K562 (cell line): ENCODE measurements around the gene ADAM33. TPM values are rescaled to one million over a fixed set of nuclear protein-coding genes. Genes with fewer than 3 reads are reported as not detected.

Experiments
- ATAC-seq: fragments of 200-7000 bp; cut with Tn5 transposase; 3 replicates; pipeline ENCODE4 v1.9.1; 2020; ENCODE audit warnings: moderate library complexity
- BruUV-seq: library from RNA; stranded (reverse); fragments of 400-500 nt; replicated peaks from 2 replicates; lab custom pipeline; 2021; lab: Mats Ljungman, UMichigan
- CTCF ChIA-PET: fragments of 300-600 bp; formaldehyde crosslinking; extraction: SDS; loops from one replicate; lab custom pipeline; 2021; ENCODE audit warnings: low intra/inter-chr PET ratio; lab: Yijun Ruan, JAX
- POLR2A ChIA-PET: fragments of 300-600, 350-650 bp; sonication (Branson Sonifier 250); formaldehyde crosslinking; extraction: SDS; loops from one replicate; lab custom pipeline; 2021; ENCODE audit warnings: antibody characterized with exemption, inconsistent platforms; lab: Yijun Ruan, JAX
- DNase-seq, 4 experiments: peaks; one replicate each; pipeline versions ENCODE4 v3.0.0 to v3.0.0-alpha.2; 2011 to 2018; ENCODE audit warnings: low spot score in 3 of 4, mixed read lengths in 3 of 4; ENCODE audit errors: extremely low read depth in 1 of 4
- FAIRE-seq: peaks from 2 replicates; lab custom pipeline; 2011; peaks lifted over from hg19 to GRCh38; lab: Jason Lieb, UNC
- H2AFZ ChIP-seq: 2 replicates; pipeline ENCODE4 v1.6.0; 2011; ENCODE audit warnings: low read depth, low read length, control low read depth, inconsistent platforms
- H3K27ac ChIP-seq: fragments of 200-600 bp; 3 replicates; pipeline ENCODE4 v1.8.0; 2011; ENCODE audit warnings: low read depth, mild to moderate bottlenecking, control low read depth, inconsistent platforms, low read length, moderate library complexity, mixed read lengths; ENCODE audit errors: extremely low read depth
- H3K27me3 ChIP-seq, 2 experiments: fragments of 300-600 bp in 1 of 2; 2 replicates in 1 of 2; 3 replicates in 1 of 2; pipeline versions ENCODE4 v1.6.0 to v1.8.0; 2011; ENCODE audit warnings: inconsistent platforms in 2 of 2, low read length in 2 of 2, mild to moderate bottlenecking in 1 of 2, mixed read lengths in 1 of 2, moderate library complexity in 1 of 2; ENCODE audit not compliant: control insufficient read depth in 2 of 2, insufficient read depth in 2 of 2
- H3K36me3 ChIP-seq: fragments of 300-600 bp; 3 replicates; pipeline ENCODE4 v1.8.0; 2011; ENCODE audit warnings: mild to moderate bottlenecking, low read length, inconsistent platforms; ENCODE audit not compliant: control insufficient read depth, insufficient read depth
- H3K4me1 ChIP-seq, 2 experiments: fragments of 200-600 bp in 1 of 2; replicated peaks in 1 of 2; 2 replicates in 1 of 2; 3 replicates in 1 of 2; pipeline versions ENCODE4 v1.5.1 to v1.8.0; 2011; ENCODE audit warnings: inconsistent platforms in 2 of 2, low read length in 2 of 2, mild to moderate bottlenecking in 1 of 2, mixed read lengths in 1 of 2, moderate library complexity in 1 of 2; ENCODE audit not compliant: control insufficient read depth in 2 of 2, insufficient read depth in 2 of 2
- H3K4me2 ChIP-seq: 2 replicates; pipeline ENCODE4 v1.6.1; 2011; ENCODE audit warnings: low read length, control low read depth, inconsistent platforms, mixed read lengths; ENCODE audit not compliant: insufficient read depth
- H3K4me3 ChIP-seq: fragments of 200-600 bp; sonication (generic), shearing (Covaris generic); 2 replicates; pipeline ENCODE4 v1.5.1; 2016; ENCODE audit warnings: control low read depth, inconsistent platforms
- H3K79me2 ChIP-seq: fragments of 200-600 bp; 3 replicates; pipeline ENCODE4 v1.8.0; 2011; ENCODE audit warnings: low read length, inconsistent platforms; ENCODE audit not compliant: control insufficient read depth, insufficient read depth
- H3K9ac ChIP-seq, 2 experiments: 2 replicates each; pipeline versions ENCODE4 v1.6.0 to v1.6.1; 2011; ENCODE audit warnings: low read depth in 2 of 2, low read length in 2 of 2, control low read depth in 1 of 2, inconsistent platforms in 1 of 2, mild to moderate bottlenecking in 1 of 2, mixed read lengths in 1 of 2; ENCODE audit not compliant: insufficient read depth in 1 of 2
- H3K9me1 ChIP-seq: one replicate; pipeline ENCODE4 v1.6.0; 2011; ENCODE audit warnings: inconsistent platforms, mild to moderate bottlenecking, low read length, moderate library complexity; ENCODE audit not compliant: control insufficient read depth, insufficient read depth
- H3K9me3 ChIP-seq: replicated peaks from 2 replicates; pipeline ENCODE4 v1.5.1; 2011; ENCODE audit warnings: low read depth, low read length, inconsistent platforms; ENCODE audit not compliant: control insufficient read depth, insufficient read depth
- H4K20me1 ChIP-seq: replicated peaks from 2 replicates; pipeline ENCODE4 v1.6.1; 2011; ENCODE audit warnings: low read length, inconsistent platforms, mixed read lengths; ENCODE audit not compliant: control insufficient read depth, insufficient read depth
- ASH1L ChIP-seq: fragments of 450-650 bp; IDR thresholded peaks from 2 replicates; pipeline ENCODE4 v1.6.1; 2018; ENCODE audit warnings: borderline replicate concordance, mild to moderate bottlenecking, low read depth; ENCODE audit not compliant: partially characterized antibody
- BRD4 ChIP-seq: fragments of 200-600 bp; sonication (generic); IDR thresholded peaks from 2 replicates; pipeline ENCODE4 v1.6.1; 2017; ENCODE audit warnings: inconsistent platforms
- ELF4 ChIP-seq: fragments of 450-650 bp; formaldehyde crosslinking; IDR thresholded peaks from 2 replicates; pipeline ENCODE4 v1.4.0; 2022; ENCODE audit warnings: missing genetic modification characterization
- FOXO4 ChIP-seq: fragments of 450-650 bp; formaldehyde crosslinking; IDR thresholded peaks from 2 replicates; pipeline ENCODE4 v1.4.0; 2020; ENCODE audit warnings: mild to moderate bottlenecking, moderate library complexity
- HOMEZ ChIP-seq: fragments of 250-450 bp; sonication (Bioruptor Pico); IDR thresholded peaks from 2 replicates; pipeline ENCODE4 v1.4.0; 2020; ENCODE audit warnings: mild to moderate bottlenecking, moderate library complexity
- NCOA1 ChIP-seq: fragments of 450-650 bp; IDR thresholded peaks from 2 replicates; pipeline ENCODE4 v1.6.1; 2016; ENCODE audit warnings: low read depth
- PURB ChIP-seq: sonication (generic); formaldehyde crosslinking; IDR thresholded peaks from 2 replicates; pipeline ENCODE4 v1.9.0; 2021; ENCODE audit warnings: low read depth, mild to moderate bottlenecking, missing genetic modification reagents
- RBM34 ChIP-seq: fragments of 200-400 bp; formaldehyde crosslinking; IDR thresholded peaks from 2 replicates; pipeline ENCODE4 v1.6.1; 2018; ENCODE audit warnings: low read length, borderline replicate concordance; ENCODE audit not compliant: insufficient read depth
- RFX5 ChIP-seq: IDR thresholded peaks from 2 replicates; pipeline ENCODE4 v1.6.1; 2011; ENCODE audit warnings: low read depth, mild to moderate bottlenecking, improper control_type of control experiment, low read length
- SMARCC2 ChIP-seq: fragments of 450-650 bp; IDR thresholded peaks from 2 replicates; pipeline ENCODE4 v1.6.1; 2017; ENCODE audit warnings: antibody characterized with exemption, moderate library complexity, mild to moderate bottlenecking, low read depth
- TBP ChIP-seq: optimal IDR thresholded peaks from 2 replicates; pipeline ENCODE3; 2011; ENCODE audit warnings: low read depth, low read length, improper control_type of control experiment
- USF1 ChIP-seq: sonication (generic); formaldehyde crosslinking; IDR thresholded peaks from 2 replicates; pipeline ENCODE4 v1.9.0; 2022; ENCODE audit warnings: mild to moderate bottlenecking, missing genetic modification reagents
- XRCC4 ChIP-seq: IDR thresholded peaks from one replicate; pipeline ENCODE4 v1.6.1; 2011; ENCODE audit not compliant: insufficient read depth, insufficient read length; ENCODE audit errors: extremely low read depth
- WGBS: fragments of 100-300 bp; shearing (Covaris generic); methylation state at CpG from one replicate; pipeline ENCODE4 v1.1.6; 2016; ENCODE audit warnings: low coverage, mixed read lengths; ENCODE audit not compliant: insufficient coverage; ENCODE audit errors: missing lambda C conversion rate; 5-methylcytosine and 5-hydroxymethylcytosine counted together
- in situ Hi-C: fragments of 300-500 bp; cut with MboI; formaldehyde crosslinking; loops from 4 replicates; pipeline ENCODE4 v1.15.0; 2018; ENCODE audit warnings: inconsistent platforms, mixed read lengths
- intact Hi-C: fragments of 100-400 bp; cut with micrococcal nuclease; formaldehyde crosslinking; loops from 2 replicates; pipeline ENCODE4 v1.14.2; 2022
- polyA plus RNA-seq, 8 experiments: library from polyadenylated mRNA; depleted of rRNA in 4 of 8; stranded (reverse) in 5 of 8; unstranded in 3 of 8; fragments of >200 nt; fragmentation: Nextera tagmentation in 2 of 8; fragmentation: Illumina TruSeq in 1 of 8; extraction: Ambion mirVana in 2 of 8; extraction: Trizol in 1 of 8; gene quantifications; 2 replicates each; pipeline versions ENCODE4 v1.2.1 to v1.2.3, GENCODE V29; 2011 to 2014; ENCODE audit warnings: inconsistent platforms in 1 of 8, missing spikeins in 1 of 8
- total RNA-seq, 7 experiments: library from RNA; depleted of rRNA in 6 of 7; stranded (reverse); fragments of >200 nt in 6 of 7; fragmentation: Illumina TruSeq in 2 of 7; extraction: Trizol in 2 of 7; gene quantifications; 2 replicates each; pipeline versions ENCODE4 v1.2.1 to v1.2.3, GENCODE V29; 2011 to 2021; ENCODE audit warnings: low replicate concordance in 1 of 7

The ADAM33 gene
- total and polyA plus RNA-seq, 9 of the 15 experiments (the other 6 are each of a cell fraction or from before 2014, with no cell fraction given), result not detected

GRCh38 chr20:3670945-3671344 is 10.9 kb downstream of the ADAM33 start:
- 0 out of 2 replicates have a peak, but pooled peaks cover 6% of the 10 kb centered on the region for H4K20me1 ChIP-seq
- peaks cover 0 to 29% of the 10 kb centered on the region in 2 experiments; a peak in 4 of 5 replicates for H3K4me1 ChIP-seq
- H3K9me1 ChIP-seq, result no peaks in the 10 kb centered on the region
- ATAC-seq (no peak), DNase-seq (no peak), FAIRE-seq (no peak)
- 4% methylated on average over 4 of the region's 10 CpGs for WGBS
- no peak overlapping the region for H3K27ac ChIP-seq
- ChIA-PET POLR2A (interaction anchor here (0.6 kb wide), 1 partner anchor 59 kb away, joined by 7 read pairs; no protein-coding TSS in a partner anchor), CTCF (no interaction called here)
- BruUV-seq, result no TSS peak
- H2AFZ ChIP-seq, result no peak overlapping the region
- H3K9ac ChIP-seq, result no peak overlapping the region
- H3K79me2 ChIP-seq, result no peaks in the 10 kb centered on the region
- H3K9me3 ChIP-seq, result no peaks in the 10 kb centered on the region
- H3K4me3 ChIP-seq, result no peak overlapping the region
- no peaks in the 10 kb centered on the region for H3K36me3 ChIP-seq
- no peak overlapping the region for H3K4me2 ChIP-seq
- intact Hi-C loops (loop anchor here (10.0 kb wide), 1 partner anchor 114 kb away; the partner anchor contains the start of genes CENPB and SPEF1), in situ Hi-C loops (no loop called here)
- peaks cover 2 to 44% of the 10 kb centered on the region in 2 experiments; a peak in 3 of 5 replicates for H3K27me3 ChIP-seq
- no peak for TF ChIP-seq ELF4 (CRISPR knock-in tag)
- TF ChIP-seq PURB (CRISPR knock-in tag), result no peak
- TF ChIP-seq XRCC4, result no peak
- TF ChIP-seq USF1, result no peak
- TF ChIP-seq NCOA1, result no peak
- TF ChIP-seq TBP, result no peak
- no peak for TF ChIP-seq FOXO4
- no peak for TF ChIP-seq RFX5
- TF ChIP-seq SMARCC2, result no peak
- no peak for TF ChIP-seq BRD4
- TF ChIP-seq RBM34, result no peak
- no peak for TF ChIP-seq HOMEZ (CRISPR knock-in tag)
- no peak for TF ChIP-seq ASH1L
